Body of pancreas (tissue), 4 donors: ENCODE measurements around the gene ZNF581. TPM values are rescaled to one million over a fixed set of nuclear protein-coding genes. Genes with fewer than 3 reads are reported as not detected.

Experiments
- ATAC-seq: fragments of 150-250 bp; one replicate; pipeline ENCODE4 v1.9.1; 2016
- DNase-seq, 4 donors: peaks; one replicate each; pipeline ENCODE4 v3.0.0-alpha.2; 2019
- H3K27ac ChIP-seq, 4 donors: fragments of 200-600 bp; sonication (generic); 1 replicate in 3 of 4; 2 replicates in 1 of 4; pipeline versions ENCODE4 v1.5.1 to v1.6.1; 2016 to 2019; ENCODE audit warnings: mild to moderate bottlenecking in 1 of 4, mixed read lengths in 1 of 4, moderate library complexity in 1 of 4
- H3K27me3 ChIP-seq, 2 donors: fragments of 200-600 bp; sonication (generic); one replicate each; pipeline ENCODE4 v1.6.0; 2016; ENCODE audit warnings: mild to moderate bottlenecking in 1 of 2
- H3K36me3 ChIP-seq, 2 donors: fragments of 200-600 bp; sonication (generic); replicated peaks in 1 of 2; 2 replicates each; pipeline ENCODE4 v1.5.1; 2016; ENCODE audit warnings: low read depth in 2 of 2; ENCODE audit not compliant: insufficient read depth in 1 of 2
- H3K4me1 ChIP-seq: fragments of 200-600 bp; sonication (generic); one replicate; pipeline ENCODE4 v1.6.0; 2016
- H3K4me3 ChIP-seq, 2 donors: fragments of 200-600 bp; sonication (generic); 1 replicate in 1 of 2; 2 replicates in 1 of 2; pipeline ENCODE4 v1.5.1; 2016 to 2019
- H3K9me3 ChIP-seq, 3 donors: fragments of 200-600 bp; sonication (generic); 1 replicate in 2 of 3; 2 replicates in 1 of 3; pipeline ENCODE4 v1.5.1; 2016
- POLR2A ChIP-seq, 3 donors: fragments of 450-650 bp; IDR thresholded peaks; one replicate each; pipeline ENCODE4 v1.6.1; 2016; ENCODE audit warnings: antibody characterized with exemption in 3 of 3, mild to moderate bottlenecking in 2 of 3
- WGBS, 2 donors: methylation state at CpG; one replicate each; pipeline ENCODE4 v1.1.5; 2017; 5-methylcytosine and 5-hydroxymethylcytosine counted together
- intact Hi-C: fragments of 100-400 bp; cut with DNase I; formaldehyde crosslinking; loops from one replicate; pipeline ENCODE4 v1.15.1; 2023
- total RNA-seq, 2 donors: library from RNA; depleted of rRNA; stranded (reverse); fragments of >200 nt; gene quantifications; one replicate each; pipeline ENCODE4 v1.1.0, GENCODE V29; 2016
- TF ChIP-seq, protein P1 (sequence below), 7 experiments: fragments of 450-650 bp in 4 of 7; fragments of 200-600 bp in 3 of 7; sonication (generic) in 3 of 7; IDR thresholded peaks; one replicate each; pipeline ENCODE4 v1.5.1; 2016 to 2019; ENCODE audit warnings: antibody characterized with exemption in 7 of 7

ZNF581 gene
- total RNA-seq, 2 donors from 2014 or later = 16.8 to 20.2 TPM

DNA sequence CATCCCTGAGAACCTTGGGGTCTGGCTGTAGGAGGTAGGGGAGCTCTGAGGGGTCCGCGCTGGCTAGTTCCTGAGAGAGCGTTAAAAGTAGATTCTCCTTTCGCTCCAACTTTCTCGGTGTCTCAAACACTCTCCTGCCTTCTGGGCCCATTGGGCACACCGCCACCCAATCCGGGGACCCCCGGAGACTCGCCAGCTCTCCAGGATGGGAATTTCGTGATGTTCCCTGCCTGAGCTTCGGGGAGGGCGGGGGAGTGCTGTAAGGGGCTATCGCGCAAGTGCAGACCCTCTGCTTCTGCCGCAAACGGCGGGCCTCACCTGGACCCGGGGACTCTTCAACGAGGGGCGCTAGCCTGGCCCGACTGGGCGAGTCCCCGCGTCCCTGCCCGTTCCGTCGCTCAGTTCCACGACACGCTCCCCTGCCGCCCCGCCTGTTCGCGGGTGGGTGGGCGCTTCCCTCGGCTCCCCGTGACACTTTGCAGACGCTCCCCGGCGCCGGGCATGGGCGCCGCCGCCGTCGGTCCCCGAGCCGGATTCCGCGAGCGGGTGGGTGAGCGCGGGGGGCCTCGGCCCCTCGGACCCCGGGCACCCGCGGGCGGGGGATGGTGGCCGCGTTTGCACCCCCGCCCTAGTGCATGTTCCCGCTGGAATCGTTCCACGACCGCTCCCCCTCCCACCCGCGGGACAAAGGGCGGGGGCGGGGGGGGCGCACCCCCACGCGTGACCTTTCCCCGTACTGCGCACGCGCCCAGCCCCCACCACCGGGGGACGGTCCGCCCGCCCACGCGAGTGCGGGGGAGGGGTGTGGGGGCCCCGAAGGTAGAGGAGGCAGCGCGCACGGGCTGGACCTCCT lies 4.5 kb downstream of the ZNF581 start, which contains the start of gene CCDC106:
CCDC106 (plus strand) TSS at position 481 of the 853 bp plus-strand sequence. CDS start 835 bp downstream, outside the sequence.
- peak within 1 kb of the TSS; percentile 69 to 90 for H3K4me3 ChIP-seq
- DNase-seq (peak; percentile 68 to 70 (median 69)), ATAC-seq (peak; percentile 68)
- intact Hi-C loops = no loop called here
- H3K27me3 ChIP-seq = no peaks in the 10 kb centered on the region
- peak within 1 kb of the TSS; percentile 34 to 79 (median 75) for H3K27ac ChIP-seq
- no peaks in the 10 kb centered on the region for H3K36me3 ChIP-seq
- TF ChIP-seq, protein P1, sequence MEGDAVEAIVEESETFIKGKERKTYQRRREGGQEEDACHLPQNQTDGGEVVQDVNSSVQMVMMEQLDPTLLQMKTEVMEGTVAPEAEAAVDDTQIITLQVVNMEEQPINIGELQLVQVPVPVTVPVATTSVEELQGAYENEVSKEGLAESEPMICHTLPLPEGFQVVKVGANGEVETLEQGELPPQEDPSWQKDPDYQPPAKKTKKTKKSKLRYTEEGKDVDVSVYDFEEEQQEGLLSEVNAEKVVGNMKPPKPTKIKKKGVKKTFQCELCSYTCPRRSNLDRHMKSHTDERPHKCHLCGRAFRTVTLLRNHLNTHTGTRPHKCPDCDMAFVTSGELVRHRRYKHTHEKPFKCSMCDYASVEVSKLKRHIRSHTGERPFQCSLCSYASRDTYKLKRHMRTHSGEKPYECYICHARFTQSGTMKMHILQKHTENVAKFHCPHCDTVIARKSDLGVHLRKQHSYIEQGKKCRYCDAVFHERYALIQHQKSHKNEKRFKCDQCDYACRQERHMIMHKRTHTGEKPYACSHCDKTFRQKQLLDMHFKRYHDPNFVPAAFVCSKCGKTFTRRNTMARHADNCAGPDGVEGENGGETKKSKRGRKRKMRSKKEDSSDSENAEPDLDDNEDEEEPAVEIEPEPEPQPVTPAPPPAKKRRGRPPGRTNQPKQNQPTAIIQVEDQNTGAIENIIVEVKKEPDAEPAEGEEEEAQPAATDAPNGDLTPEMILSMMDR (IDR thresholded peaks at IDR 0.05) = peak in 1 of 7 experiments; percentile 4
- TF ChIP-seq POLR2A (IDR thresholded peaks at IDR 0.05) = peak in 1 of 3 donors; percentile 25
- no peaks in the 10 kb centered on the region for H3K9me3 ChIP-seq
- WGBS, 2 donors = 0% methylated on average over 8 to 77 of the region's 87 CpGs
- peaks cover 45% of the 10 kb centered on the region for H3K4me1 ChIP-seq

- Histone ChIP-seq H3K27me3 (no peaks in the 10 kb centered on the region), H3K27ac (peak overlapping the region; percentile 34 to 79 (median 75)), H3K9me3 (no peaks in the 10 kb centered on the region), H3K4me1 (peaks cover 47% of the 10 kb centered on the region), H3K36me3 (no peaks in the 10 kb centered on the region), H3K4me3 (peak overlapping the region; percentile 69 to 90)
- no peak for DNase-seq
- intact Hi-C loops = no loop called here
- no peak for TF ChIP-seq POLR2A (IDR thresholded peaks at IDR 0.05)
- TF ChIP-seq, protein P1 (IDR thresholded peaks at IDR 0.05) = no peak
- no peak for ATAC-seq
- 34 to 53% methylated on average over 24 to 25 of the region's 25 CpGs for WGBS, 2 donors
Observed at GRCh38 chr19:55648585-55649267, 5.3 kb downstream of the ZNF581 start.

DNA sequence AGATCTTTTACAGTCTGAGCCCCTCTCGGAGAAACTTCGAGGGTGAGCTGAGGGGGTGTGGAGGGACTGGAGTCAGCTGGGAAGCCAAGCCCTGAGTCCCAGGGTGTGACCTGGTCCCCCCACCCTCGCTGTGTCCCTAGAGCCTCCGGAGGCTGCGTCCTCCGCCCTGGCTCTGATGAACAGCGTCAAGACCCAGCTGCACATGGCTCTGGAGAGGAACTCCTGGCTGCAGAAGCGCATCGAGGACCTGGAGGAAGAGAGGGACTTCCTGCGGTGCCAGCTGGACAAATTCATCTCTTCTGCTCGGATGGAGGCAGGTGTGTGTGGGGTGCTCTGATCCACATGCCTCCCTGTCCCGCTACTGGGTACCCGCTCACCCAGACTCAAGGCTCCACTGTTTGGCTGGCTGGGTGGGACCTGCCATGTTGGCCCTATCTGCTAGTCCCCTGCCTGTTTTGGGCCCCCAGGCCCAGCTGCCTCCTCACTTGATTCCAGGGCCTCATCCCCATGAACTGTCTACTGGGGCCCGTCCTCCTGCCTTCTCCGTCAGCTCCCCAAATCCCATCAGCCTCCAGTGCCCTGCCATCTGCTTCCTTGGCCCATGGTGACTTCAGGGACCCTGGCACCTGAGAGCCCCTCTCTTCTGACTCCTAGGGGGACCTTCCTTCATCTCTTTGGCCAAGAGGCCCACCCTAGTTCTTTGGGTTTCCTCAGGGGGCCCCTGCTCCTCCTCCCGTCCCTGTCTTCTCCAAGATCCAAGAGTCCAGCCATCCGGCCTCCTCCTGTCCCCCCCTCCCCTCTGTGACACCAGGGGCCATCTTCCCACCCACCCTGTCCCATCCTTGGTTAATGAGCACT lies 6.0 kb downstream of the ZNF581 start:
- intact Hi-C loops = no loop called here
- ATAC-seq = no peak

GRCh38 chr19:55650126-55650557 lies 6.7 kb downstream of the ZNF581 start:
- WGBS, 2 donors = 88 to 89% methylated on average over 4 of the region's 4 CpGs
- intact Hi-C loops = no loop called here
- DNase-seq = no peak
- H3K4me1 ChIP-seq = peaks cover 35% of the 10 kb centered on the region
- H3K27me3 ChIP-seq = no peaks in the 10 kb centered on the region
- H3K9me3 ChIP-seq = no peaks in the 10 kb centered on the region
- H3K4me3 ChIP-seq = no peak overlapping the region
- no peaks in the 10 kb centered on the region for H3K36me3 ChIP-seq
- ATAC-seq = no peak
- no peak overlapping the region for H3K27ac ChIP-seq
- TF ChIP-seq, protein P1 (IDR thresholded peaks at IDR 0.05) = no peak
- no peak for TF ChIP-seq POLR2A (IDR thresholded peaks at IDR 0.05)

More for the DNA sequence above, 6.0 kb downstream of the ZNF581 start:
- 83% methylated on average over 4 to 17 of the region's 17 CpGs for WGBS, 2 donors
- no peak for DNase-seq
- Histone ChIP-seq H3K4me1 (peaks cover 41% of the 10 kb centered on the region), H3K27ac (peak overlapping the region in 2 of 4 donors; percentile 73 to 79), H3K36me3 (no peaks in the 10 kb centered on the region), H3K9me3 (no peaks in the 10 kb centered on the region), H3K27me3 (no peaks in the 10 kb centered on the region), H3K4me3 (no peak overlapping the region)
- TF ChIP-seq, protein P1 (IDR thresholded peaks at IDR 0.05) = no peak
